HG02642 (cell line): ENCODE measurements around the gene ST3GAL5.
A peak's percentile ranks its signal among the peaks of the same experiment; 100 is the strongest.

Source experiments
- ATAC-seq: cut with Tn5 transposase; IDR thresholded peaks from one replicate; pipeline ENCODE4 v1.9.1; 2021; ENCODE audit warnings: mild to moderate bottlenecking; ENCODE audit not compliant: unreplicated experiment, poor library complexity

The ST3GAL5 gene

DNA sequence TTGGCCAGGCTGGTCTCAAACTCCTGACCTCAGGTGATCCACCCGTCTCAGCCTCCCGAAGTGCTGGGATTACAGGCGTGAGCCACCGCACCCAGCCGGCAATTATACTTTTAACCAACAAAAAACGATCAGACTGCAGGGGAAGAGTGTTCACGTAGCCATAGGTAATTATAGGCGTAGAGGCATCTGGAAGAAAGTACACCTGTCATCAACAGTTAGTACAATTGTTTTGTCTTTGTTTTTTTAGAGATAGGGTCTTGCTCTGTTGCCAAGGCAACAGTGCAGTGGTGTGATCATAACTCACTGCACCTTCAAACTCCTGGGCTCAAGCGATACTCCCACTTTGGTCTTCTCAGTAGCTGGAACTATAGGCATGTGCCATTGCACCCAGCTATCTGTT, 20.0 kb downstream of the ST3GAL5 start:
- ATAC-seq, result no peak

DNA sequence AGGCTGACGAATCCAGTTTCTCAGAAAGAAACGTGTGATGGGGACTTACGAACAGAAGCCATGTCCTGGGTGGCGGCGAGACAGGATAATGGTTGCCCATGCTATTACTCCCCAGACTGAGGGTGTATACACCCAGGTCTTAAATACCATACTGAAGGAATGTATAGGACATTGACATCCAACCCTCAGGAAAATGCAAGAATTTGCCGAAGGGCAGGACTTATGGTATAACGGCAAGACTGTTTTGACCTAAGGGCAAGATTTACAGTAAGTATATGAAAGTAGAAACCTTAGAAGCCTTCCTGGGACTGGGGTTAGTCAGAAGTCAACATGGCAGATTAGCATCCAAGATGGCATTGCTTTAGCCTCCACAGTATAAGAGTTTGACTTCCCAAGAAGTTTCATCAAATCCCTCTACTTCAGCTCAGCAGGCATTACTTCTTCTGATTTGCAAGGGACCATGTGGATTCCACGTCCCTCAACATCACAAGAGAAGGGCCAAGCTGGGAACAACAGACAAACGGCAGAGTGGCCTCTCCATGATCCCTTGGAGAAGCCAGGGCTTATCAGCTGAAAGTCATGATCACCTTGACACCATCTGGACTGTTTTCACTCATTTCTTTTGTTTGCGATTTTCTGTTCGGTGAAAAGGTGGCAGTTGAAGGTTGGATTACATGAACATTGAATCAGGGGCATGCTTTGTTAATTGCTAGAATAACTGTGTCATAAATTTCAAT, 21.1 kb downstream of the ST3GAL5 start:
- ATAC-seq, result no peak

- ATAC-seq, result no peak
Measured at GRCh38 chr2:85867121-85867520, 21.7 kb downstream of the ST3GAL5 start.

- ATAC-seq, result no peak
Measured at GRCh38 chr2:85866165-85866659, 22.6 kb downstream of the ST3GAL5 start.

GRCh38 chr2:85865539-85866164, 23.1 kb downstream of the ST3GAL5 start:
- ATAC-seq, result peak; percentile 83

DNA sequence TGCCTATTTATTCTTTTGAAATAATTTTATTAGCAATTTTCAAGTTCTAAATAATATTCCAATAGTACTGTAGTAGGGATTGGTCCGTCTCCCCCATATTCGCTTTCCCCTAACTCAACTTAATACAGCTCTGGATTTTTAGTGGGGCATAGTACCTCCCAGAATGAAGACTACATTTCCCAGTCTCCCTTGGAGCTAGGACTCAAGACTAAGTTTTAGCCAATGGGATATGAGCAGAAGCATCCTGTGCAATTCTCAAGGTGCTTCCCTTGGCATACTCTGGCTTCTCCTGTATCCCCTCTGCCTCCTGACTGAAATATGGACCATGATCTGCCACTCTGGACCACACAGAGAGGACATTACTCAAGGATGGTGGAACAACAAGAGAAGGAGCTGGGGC, 24.1 kb downstream of the ST3GAL5 start:
- no peak for ATAC-seq

- no peak for ATAC-seq
Measured at GRCh38 chr2:85862426-85862825, 26.4 kb downstream of the ST3GAL5 start.

DNA sequence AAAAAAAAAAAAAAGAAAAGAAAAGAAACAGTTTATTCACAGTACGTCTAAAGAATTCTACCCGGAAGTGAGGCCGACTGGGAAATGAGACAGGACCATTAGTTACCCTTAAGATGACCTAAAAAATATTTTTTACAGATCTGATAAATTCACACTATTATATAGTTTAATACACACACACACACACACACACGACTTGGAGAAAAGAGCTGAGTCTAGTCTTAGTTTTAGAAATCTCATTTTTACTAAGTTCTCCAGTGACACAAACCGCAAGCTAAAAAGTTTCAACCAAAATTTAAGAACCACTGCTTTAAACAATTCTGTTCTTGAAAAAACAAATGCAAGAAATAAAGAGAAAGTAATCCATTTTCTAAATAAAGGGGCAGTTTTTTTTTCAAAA, 27.1 kb downstream of the ST3GAL5 start:
- no peak for ATAC-seq

- peak; percentile 45 for ATAC-seq
Measured at GRCh38 chr2:85861180-85861579, 27.6 kb downstream of the ST3GAL5 start.

GRCh38 chr2:85858841-85859240, 29.9 kb downstream of the ST3GAL5 start:
- ATAC-seq, result no peak

DNA sequence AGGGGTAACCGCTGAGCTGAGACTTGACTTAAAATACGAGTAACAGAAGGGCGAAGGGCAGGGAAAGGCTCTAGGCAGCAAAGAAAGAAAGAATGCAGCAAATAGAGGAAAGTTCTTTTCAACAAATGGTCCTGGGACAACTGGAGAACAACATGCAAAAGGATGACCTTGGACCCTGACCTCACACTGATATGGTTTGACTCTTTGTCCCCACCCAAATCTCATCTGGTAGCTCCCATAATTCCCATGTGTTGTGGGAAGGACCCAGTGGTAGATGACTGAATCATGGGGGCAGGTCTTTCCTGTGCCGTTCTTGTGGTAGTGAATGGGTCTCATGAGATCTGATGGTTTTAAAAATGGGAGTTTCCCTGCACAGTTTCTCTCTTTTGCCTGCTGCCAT, 33.9 kb downstream of the ST3GAL5 start:
- no peak for ATAC-seq

DNA sequence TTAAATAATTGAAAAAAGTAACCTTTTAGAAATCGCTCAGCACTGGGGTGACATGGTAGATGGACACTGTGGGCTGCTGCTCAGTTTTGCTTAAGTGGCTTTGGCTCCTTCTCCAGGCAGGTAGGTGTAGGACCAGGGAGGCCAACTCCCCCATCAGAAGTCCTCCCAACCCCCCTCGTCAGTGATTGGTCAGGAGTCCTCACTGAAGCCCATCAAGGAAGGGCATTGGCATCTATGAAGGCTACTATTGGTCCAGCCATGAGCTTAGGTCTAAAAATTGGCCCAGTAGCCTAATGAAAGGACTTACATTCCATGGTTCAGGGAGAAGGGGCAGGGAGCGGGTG, 34.7 kb downstream of the ST3GAL5 start:
- peak; percentile 27 for ATAC-seq

DNA sequence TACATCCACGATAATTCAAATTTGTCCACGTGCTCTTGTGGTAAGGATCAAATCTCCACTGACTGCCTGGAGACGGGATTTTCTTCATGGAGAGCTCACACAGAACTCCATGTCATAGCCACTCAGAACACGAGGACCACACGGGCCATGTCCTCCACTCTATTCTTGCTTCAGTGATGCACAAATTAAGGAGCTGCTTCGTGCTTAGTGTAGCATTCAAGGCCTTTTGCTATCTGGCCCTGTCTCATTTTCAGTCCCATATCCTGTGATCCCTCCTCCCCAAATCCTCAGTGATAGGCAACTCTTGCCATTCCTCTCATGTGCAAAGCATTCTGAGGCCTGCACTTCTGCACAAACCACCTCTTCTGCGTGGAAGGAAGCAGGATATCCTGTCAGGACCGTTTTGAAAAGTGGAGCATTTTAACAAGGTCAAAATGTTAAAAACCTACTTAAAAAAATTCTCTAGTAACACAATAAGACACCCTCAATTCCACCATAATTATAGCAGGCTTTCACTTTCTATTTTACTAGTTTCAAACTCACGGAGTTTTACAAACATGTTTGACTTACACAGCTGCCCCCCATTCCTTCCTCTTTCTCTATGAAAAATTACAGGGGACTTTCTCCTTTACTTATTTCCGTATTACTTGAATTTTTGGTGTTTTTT, 35.2 kb downstream of the ST3GAL5 start:
- ATAC-seq, result peak; percentile 53

- peak; percentile 70 for ATAC-seq
Measured at GRCh38 chr2:85852937-85853498, 35.8 kb downstream of the ST3GAL5 start.

DNA sequence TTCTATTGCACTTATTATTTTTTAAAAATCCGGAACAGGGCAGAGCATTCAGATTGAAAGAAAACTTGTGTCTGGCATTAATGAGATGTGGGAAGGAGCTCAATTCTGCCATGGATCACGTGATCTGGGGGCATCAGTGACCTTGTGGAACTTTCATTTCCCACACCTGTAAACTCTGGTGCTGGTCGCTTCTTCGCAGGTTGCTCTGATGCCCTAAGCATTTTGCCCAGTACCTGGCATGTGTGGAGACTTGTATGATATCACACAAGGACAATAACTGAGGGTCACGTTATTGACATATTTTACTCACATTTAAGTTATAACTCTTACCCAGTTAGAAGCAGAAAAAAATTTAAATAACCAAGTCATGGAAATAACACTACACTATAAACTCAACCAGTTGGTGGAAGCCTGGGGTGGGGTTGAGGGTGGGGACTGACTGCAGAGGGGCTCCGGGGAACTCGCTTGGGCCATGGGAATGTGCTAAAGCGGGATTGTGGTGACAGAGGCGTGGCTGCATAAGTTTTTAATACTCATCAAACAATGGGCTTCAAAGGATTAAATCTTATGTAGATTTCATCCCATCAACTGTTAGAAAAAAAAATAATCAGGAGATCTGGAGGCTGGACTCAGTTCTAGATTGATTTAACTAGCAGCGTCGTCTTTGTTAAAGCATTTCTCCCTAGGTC, 36.5 kb downstream of the ST3GAL5 start:
- no peak for ATAC-seq

- no peak for ATAC-seq
Measured at GRCh38 chr2:85851253-85852151, 37.3 kb downstream of the ST3GAL5 start.

DNA sequence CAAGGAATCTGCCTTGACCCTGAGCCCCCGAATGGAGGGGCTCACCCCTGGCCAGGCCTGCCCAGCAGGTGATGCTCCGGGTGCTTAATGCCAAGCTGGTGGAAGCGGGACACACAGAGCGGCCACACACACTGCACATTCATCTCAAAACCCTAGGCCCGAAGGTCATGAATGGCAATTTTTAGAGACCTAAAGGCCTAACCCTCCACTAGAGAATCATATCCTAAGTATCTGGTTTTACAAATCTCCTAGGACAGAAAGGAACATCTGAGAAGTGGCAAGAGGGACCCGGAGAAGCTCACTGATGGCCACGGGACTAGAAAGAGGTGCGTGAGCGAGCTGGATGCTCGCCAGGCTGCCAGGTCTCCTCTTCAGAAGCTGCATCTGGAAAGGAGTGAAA, 38.3 kb downstream of the ST3GAL5 start:
- ATAC-seq, result no peak

DNA sequence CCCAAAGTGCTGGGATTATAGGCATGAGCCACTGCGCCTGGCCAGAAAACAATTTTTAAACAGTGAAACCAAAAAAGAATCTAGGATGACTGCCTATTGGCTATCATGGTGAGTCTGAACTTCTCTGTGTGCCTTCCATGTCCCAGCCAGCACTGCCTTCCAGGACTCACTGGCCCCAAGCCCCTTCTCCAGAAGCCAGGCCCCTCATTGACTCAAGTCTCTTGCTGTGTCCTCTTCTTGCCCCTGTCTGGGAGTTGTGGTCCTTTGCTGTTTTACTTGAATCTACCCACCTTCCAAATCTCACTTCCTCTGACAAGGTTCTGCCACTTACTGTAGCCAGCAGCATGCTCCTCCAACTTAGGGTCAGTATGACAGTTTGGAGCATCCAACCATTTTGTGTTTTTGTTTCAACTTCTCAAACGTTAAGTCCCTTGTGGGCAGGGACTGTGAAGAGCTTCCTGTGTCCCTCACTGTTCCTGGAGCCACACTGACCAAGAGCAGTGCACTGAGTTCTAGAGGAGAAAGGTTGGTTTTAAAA, 41.7 kb downstream of the ST3GAL5 start:
- no peak for ATAC-seq

GRCh38 chr2:85846411-85846810, 42.4 kb downstream of the ST3GAL5 start:
- no peak for ATAC-seq
